IPS-20b (cell line): Measurements from ENCODE around the gene OR5K3.

Source experiments
- H3K27ac ChIP-seq: one replicate; pipeline ENCODE4 v1.5.1; 2013; ENCODE audit warnings: low read length
- H3K27me3 ChIP-seq: 2 replicates; pipeline ENCODE4 v1.6.1; 2013; ENCODE audit warnings: mild to moderate bottlenecking, low read length, inconsistent platforms; ENCODE audit not compliant: insufficient read depth
- H3K36me3 ChIP-seq: 2 replicates; pipeline ENCODE4 v1.6.1; 2013; ENCODE audit warnings: low read depth, mild to moderate bottlenecking, inconsistent platforms, low read length, moderate library complexity; ENCODE audit not compliant: insufficient read depth
- H3K4me1 ChIP-seq: 2 replicates; pipeline ENCODE4 v1.6.1; 2013; ENCODE audit warnings: mild to moderate bottlenecking, control low read depth, inconsistent platforms, low read length, moderate library complexity; ENCODE audit not compliant: insufficient read depth
- H3K4me3 ChIP-seq: 2 replicates; pipeline ENCODE4 v1.5.1; 2013; ENCODE audit warnings: mild to moderate bottlenecking, low read length, inconsistent platforms
- H3K9ac ChIP-seq: 2 replicates; pipeline ENCODE4 v1.6.1; 2013; ENCODE audit warnings: low read depth, mild to moderate bottlenecking, inconsistent platforms, low read length, moderate library complexity
- H3K9me3 ChIP-seq: 2 replicates; pipeline ENCODE4 v1.6.1; 2013; ENCODE audit warnings: mild to moderate bottlenecking, low read depth, low read length, inconsistent platforms; ENCODE audit not compliant: insufficient read depth

OR5K3 gene

DNA sequence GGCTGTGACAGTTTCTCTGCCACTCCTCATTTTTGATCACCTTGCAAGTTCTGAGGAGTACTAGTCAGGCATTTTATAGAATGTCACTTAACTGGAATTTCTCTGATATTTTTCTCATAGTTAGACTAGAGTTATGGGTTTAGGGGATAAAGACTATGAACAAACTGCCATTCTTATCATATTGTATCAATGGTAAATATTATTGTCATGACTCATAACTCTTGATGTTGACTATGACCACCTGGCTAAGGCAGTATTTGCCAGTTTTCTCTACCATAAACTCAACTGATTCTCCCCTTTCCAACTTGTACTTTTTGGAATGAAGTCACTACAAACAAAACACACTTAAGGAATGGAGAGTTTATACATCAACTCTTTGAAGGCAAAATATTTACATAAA, 49.8 kb downstream of the OR5K3 start:
- no peaks in the 10 kb centered on the region for H3K36me3 ChIP-seq
- no peaks in the 10 kb centered on the region for H3K9me3 ChIP-seq
- no peak overlapping the region for H3K9ac ChIP-seq
- H3K4me1 ChIP-seq = no peaks in the 10 kb centered on the region
- no peaks in the 10 kb centered on the region for H3K27me3 ChIP-seq
- no peak overlapping the region for H3K4me3 ChIP-seq
- H3K27ac ChIP-seq = no peak overlapping the region
